H9 (cell line): ENCODE data around the gene SCD5. TPM values are rescaled to one million over a fixed set of nuclear protein-coding genes. Genes with fewer than 3 reads are reported as not detected.

Experiments
- DNase-seq: peaks from one replicate; pipeline ENCODE4 v3.0.0-alpha.2; 2017
- H2AFZ ChIP-seq: one replicate; pipeline ENCODE4 v1.6.1; 2013; ENCODE audit warnings: mild to moderate bottlenecking, low read length, control low read depth, moderate library complexity
- H2AK5ac ChIP-seq: 2 replicates; pipeline ENCODE4 v1.6.1; 2013; ENCODE audit warnings: low read length, control low read depth, mixed read lengths; ENCODE audit not compliant: insufficient read length
- H2BK120ac ChIP-seq: one replicate; pipeline ENCODE4 v1.6.1; 2013; ENCODE audit warnings: low read depth, mild to moderate bottlenecking, low read length, control low read depth, inconsistent platforms; ENCODE audit not compliant: poor library complexity, severe bottlenecking
- H2BK12ac ChIP-seq: 2 replicates; pipeline ENCODE4 v1.6.1; 2013; ENCODE audit warnings: low read length, control low read depth, mixed read lengths, low read depth; ENCODE audit not compliant: insufficient read length
- H2BK15ac ChIP-seq: 2 replicates; pipeline ENCODE4 v1.6.1; 2013; ENCODE audit warnings: low read depth, low read length, control low read depth
- H2BK20ac ChIP-seq: one replicate; pipeline ENCODE4 v1.6.1; 2013; ENCODE audit warnings: low read depth, mild to moderate bottlenecking, low read length, control low read depth, inconsistent platforms; ENCODE audit not compliant: poor library complexity, severe bottlenecking
- H2BK5ac ChIP-seq: 2 replicates; pipeline ENCODE4 v1.6.1; 2013; ENCODE audit warnings: low read length, control low read depth, mixed read lengths; ENCODE audit not compliant: insufficient read length
- H3K14ac ChIP-seq: 2 replicates; pipeline ENCODE4 v1.6.1; 2013; ENCODE audit warnings: low read length, control low read depth; ENCODE audit not compliant: insufficient read depth
- H3K18ac ChIP-seq: 2 replicates; pipeline ENCODE4 v1.6.1; 2013; ENCODE audit warnings: low read depth, mild to moderate bottlenecking, mixed read lengths, low read length, control low read depth; ENCODE audit not compliant: insufficient read length
- H3K23ac ChIP-seq: 2 replicates; pipeline ENCODE4 v1.6.1; 2013; ENCODE audit warnings: low read length, control low read depth, mixed read lengths, low read depth; ENCODE audit not compliant: insufficient read length
- H3K23me2 ChIP-seq: 2 replicates; pipeline ENCODE4 v1.6.1; 2013; ENCODE audit warnings: low read depth, mild to moderate bottlenecking, mixed read lengths, low read length, control low read depth; ENCODE audit not compliant: insufficient read length, poor library complexity, severe bottlenecking
- H3K27ac ChIP-seq: 2 replicates; pipeline ENCODE4 v1.5.1; 2013; ENCODE audit warnings: low read length, control low read depth, mixed read lengths, low read depth; ENCODE audit not compliant: insufficient read length
- H3K27me3 ChIP-seq: 2 replicates; pipeline ENCODE4 v1.6.1; 2013; ENCODE audit warnings: low read length, control low read depth, inconsistent platforms; ENCODE audit not compliant: insufficient read depth
- H3K4ac ChIP-seq: 2 replicates; pipeline ENCODE4 v1.6.1; 2013; ENCODE audit warnings: low read depth, mild to moderate bottlenecking, control low read depth, inconsistent platforms, low read length, moderate library complexity
- H3K4me1 ChIP-seq: 2 replicates; pipeline ENCODE4 v1.6.1; 2013; ENCODE audit warnings: low read length, control low read depth, inconsistent platforms; ENCODE audit not compliant: insufficient read depth
- H3K4me2 ChIP-seq: 2 replicates; pipeline ENCODE4 v1.6.1; 2013; ENCODE audit warnings: low read length, control low read depth, mixed read lengths; ENCODE audit not compliant: insufficient read length, insufficient read depth
- H3K56ac ChIP-seq: 2 replicates; pipeline ENCODE4 v1.6.1; 2013; ENCODE audit warnings: low read depth, mild to moderate bottlenecking, mixed read lengths, low read length, control low read depth; ENCODE audit not compliant: insufficient read length
- H3K79me1 ChIP-seq: 2 replicates; pipeline ENCODE4 v1.6.1; 2013; ENCODE audit warnings: low read depth, mild to moderate bottlenecking, moderate library complexity, low read length, control low read depth, inconsistent platforms; ENCODE audit not compliant: insufficient read depth, poor library complexity, severe bottlenecking
- H3K79me2 ChIP-seq: 2 replicates; pipeline ENCODE4 v1.6.1; 2013; ENCODE audit warnings: low read length, control low read depth, inconsistent platforms; ENCODE audit not compliant: insufficient read depth
- H3K9ac ChIP-seq: 2 replicates; pipeline ENCODE4 v1.6.1; 2013; ENCODE audit warnings: low read length, control low read depth, mixed read lengths; ENCODE audit not compliant: insufficient read length; ENCODE audit errors: extremely low read depth
- H3K9me3 ChIP-seq: one replicate; pipeline ENCODE4 v1.6.1; 2013; ENCODE audit warnings: low read depth, low read length, inconsistent platforms; ENCODE audit not compliant: control insufficient read depth
- H3T11ph ChIP-seq: one replicate; pipeline ENCODE4 v1.6.1; 2013; ENCODE audit warnings: mild to moderate bottlenecking, low read length, control low read depth, inconsistent platforms
- H4K20me1 ChIP-seq: one replicate; pipeline ENCODE4 v1.6.1; 2013; ENCODE audit not compliant: control insufficient read depth, insufficient read length, insufficient read depth
- H4K5ac ChIP-seq: 2 replicates; pipeline ENCODE4 v1.6.1; 2013; ENCODE audit warnings: low read depth, mild to moderate bottlenecking, mixed read lengths, low read length, control low read depth; ENCODE audit not compliant: insufficient read length
- H4K8ac ChIP-seq: replicated peaks from 2 replicates; pipeline ENCODE4 v1.6.1; 2013; ENCODE audit warnings: low read length, control low read depth, mixed read lengths, low read depth; ENCODE audit not compliant: insufficient read length
- H4K91ac ChIP-seq: 2 replicates; pipeline ENCODE4 v1.6.1; 2013; ENCODE audit warnings: low read depth, mild to moderate bottlenecking, moderate library complexity, mixed read lengths, low read length, control low read depth; ENCODE audit not compliant: insufficient read length
- H3K27ac Mint-ChIP-seq, 3 experiments: 2 replicates in 2 of 3; 3 replicates in 1 of 3; pipeline ENCODE4 v1.8.0; 2020 to 2021; ENCODE audit warnings: mixed read lengths in 3 of 3, mild to moderate bottlenecking in 1 of 3, moderate library complexity in 1 of 3
- H3K27me3 Mint-ChIP-seq: 2 replicates; pipeline ENCODE4 v1.8.0; 2021; ENCODE audit warnings: low read depth, mild to moderate bottlenecking, moderate library complexity, mixed read lengths
- H3K36me3 Mint-ChIP-seq, 3 experiments: 2 replicates in 2 of 3; 3 replicates in 1 of 3; pipeline ENCODE4 v1.8.0; 2020 to 2021; ENCODE audit warnings: low read depth in 3 of 3, mixed read lengths in 3 of 3; ENCODE audit not compliant: insufficient read depth in 1 of 3
- H3K4me1 Mint-ChIP-seq, 2 experiments: 2 replicates each; pipeline ENCODE4 v1.8.0; 2020; ENCODE audit warnings: mixed read lengths in 2 of 2
- H3K4me3 Mint-ChIP-seq, 2 experiments: 2 replicates in 1 of 2; 3 replicates in 1 of 2; pipeline ENCODE4 v1.8.0; 2020 to 2021; ENCODE audit warnings: mild to moderate bottlenecking in 2 of 2, mixed read lengths in 2 of 2, moderate library complexity in 1 of 2
- H3K9me3 Mint-ChIP-seq, 2 experiments: 2 replicates in 1 of 2; 3 replicates in 1 of 2; pipeline ENCODE4 v1.8.0; 2020; ENCODE audit warnings: mild to moderate bottlenecking in 2 of 2, mixed read lengths in 2 of 2, moderate library complexity in 1 of 2
- WGBS: extraction: QIAGEN DNeasy Blood & Tissue Kit; methylation state at CpG from one replicate; pipeline ENCODE4 v1.1.7; 2013; ENCODE audit warnings: missing lambda C conversion rate, low lambda C conversion rate, mixed read lengths; ENCODE audit not compliant: insufficient read length; ENCODE audit errors: extremely low coverage; 5-methylcytosine and 5-hydroxymethylcytosine counted together
- total RNA-seq: library from RNA; stranded (reverse); gene quantifications from 2 replicates; pipeline ENCODE4 v1.2.1, GENCODE V29; 2021
- TF ChIP-seq, protein P1 (sequence below): fragments of 200-600 bp; sonication (generic); conservative IDR thresholded peaks from 3 replicates; pipeline ENCODE4 v1.8.0; 2021; ENCODE audit warnings: antibody characterized with exemption, mild to moderate bottlenecking

Gene SCD5
- total RNA-seq, 1 experiment from 2014 or later, result 0.68 TPM

DNA sequence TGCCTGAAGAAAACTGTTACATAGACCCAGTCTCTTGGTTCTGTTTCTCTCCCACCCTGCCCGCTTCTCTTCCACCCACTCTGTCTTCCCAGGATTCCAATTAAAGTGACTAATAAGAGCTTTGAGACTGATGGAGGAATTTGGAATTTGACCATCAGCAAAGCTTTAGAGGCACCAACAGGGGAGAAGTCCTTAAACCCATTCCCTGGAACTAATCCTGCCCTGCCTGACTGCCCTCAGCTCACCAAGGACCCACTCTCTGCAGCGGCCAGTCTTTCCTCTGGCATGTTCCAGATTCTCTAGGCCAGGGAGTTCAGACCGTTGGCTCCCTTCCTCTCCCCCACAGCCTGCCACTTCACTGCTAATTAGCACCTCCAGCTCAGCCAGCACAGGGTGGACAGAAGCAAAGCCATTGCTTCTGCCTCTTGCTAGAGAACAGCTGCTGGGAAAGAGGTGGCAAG, 23.9 kb downstream of the SCD5 start:
- H3K4me1 Mint-ChIP-seq, result peaks cover 3 to 4% of the 10 kb centered on the region in 2 experiments; a peak in 3 of 4 replicates
- Histone ChIP-seq H3K56ac (no peak overlapping the region), H4K8ac (no peak overlapping the region), H2BK20ac (no peak overlapping the region), H3K23me2 (no peaks in the 10 kb centered on the region), H3K79me2 (no peaks in the 10 kb centered on the region), H3K27me3 (no peaks in the 10 kb centered on the region; the same call in 1 of the 2 replicates), H3K4me1 (no peaks in the 10 kb centered on the region), H2BK12ac (no peak overlapping the region), H2BK15ac (no peak overlapping the region), H3K14ac (no peak overlapping the region), H2BK5ac (no peak overlapping the region), H2BK120ac (no peak overlapping the region), H3K9ac (no peak overlapping the region), H4K5ac (no peak overlapping the region), H4K91ac (no peak overlapping the region), H3T11ph (no peak overlapping the region), H2AK5ac (no peak overlapping the region), H4K20me1 (no peaks in the 10 kb centered on the region), H3K4ac (no peak overlapping the region), H3K27ac (no peak overlapping the region), H3K9me3 (no peaks in the 10 kb centered on the region), H3K4me2 (no peak overlapping the region), H3K18ac (no peak overlapping the region), H3K23ac (no peak overlapping the region), H2AFZ (no peak overlapping the region), H3K79me1 (no peaks in the 10 kb centered on the region)
- peaks cover 72% of the 10 kb centered on the region for H3K27me3 Mint-ChIP-seq
- no CpG with 5 or more reads among the region's 3 CpGs for WGBS
- TF ChIP-seq, protein P1, sequence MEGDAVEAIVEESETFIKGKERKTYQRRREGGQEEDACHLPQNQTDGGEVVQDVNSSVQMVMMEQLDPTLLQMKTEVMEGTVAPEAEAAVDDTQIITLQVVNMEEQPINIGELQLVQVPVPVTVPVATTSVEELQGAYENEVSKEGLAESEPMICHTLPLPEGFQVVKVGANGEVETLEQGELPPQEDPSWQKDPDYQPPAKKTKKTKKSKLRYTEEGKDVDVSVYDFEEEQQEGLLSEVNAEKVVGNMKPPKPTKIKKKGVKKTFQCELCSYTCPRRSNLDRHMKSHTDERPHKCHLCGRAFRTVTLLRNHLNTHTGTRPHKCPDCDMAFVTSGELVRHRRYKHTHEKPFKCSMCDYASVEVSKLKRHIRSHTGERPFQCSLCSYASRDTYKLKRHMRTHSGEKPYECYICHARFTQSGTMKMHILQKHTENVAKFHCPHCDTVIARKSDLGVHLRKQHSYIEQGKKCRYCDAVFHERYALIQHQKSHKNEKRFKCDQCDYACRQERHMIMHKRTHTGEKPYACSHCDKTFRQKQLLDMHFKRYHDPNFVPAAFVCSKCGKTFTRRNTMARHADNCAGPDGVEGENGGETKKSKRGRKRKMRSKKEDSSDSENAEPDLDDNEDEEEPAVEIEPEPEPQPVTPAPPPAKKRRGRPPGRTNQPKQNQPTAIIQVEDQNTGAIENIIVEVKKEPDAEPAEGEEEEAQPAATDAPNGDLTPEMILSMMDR, result no peak
- no peak overlapping the region for H3K4me3 Mint-ChIP-seq
- no peak overlapping the region for H3K27ac Mint-ChIP-seq
- DNase-seq, result peak; percentile 21
- no peaks in the 10 kb centered on the region for H3K9me3 Mint-ChIP-seq
- no peaks in the 10 kb centered on the region for H3K36me3 Mint-ChIP-seq
